PFSK-1 (cell line): Measurements from ENCODE around the gene ATRN.

ENCODE experiments used
- POLR2AphosphoS5 ChIP-seq: IDR thresholded peaks from 2 replicates; pipeline ENCODE4 v1.6.1; 2012; ENCODE audit warnings: low read depth, mild to moderate bottlenecking, control low read depth, low read length, moderate library complexity
- SIN3A ChIP-seq: IDR thresholded peaks from 2 replicates; pipeline ENCODE4 v1.6.1; 2012; ENCODE audit warnings: mild to moderate bottlenecking, low read length, moderate library complexity, borderline replicate concordance; ENCODE audit not compliant: insufficient read depth
- TAF1 ChIP-seq: IDR thresholded peaks from 2 replicates; pipeline ENCODE4 v1.6.1; 2012; ENCODE audit warnings: low read length, control low read depth, borderline replicate concordance; ENCODE audit not compliant: insufficient read depth
- TF ChIP-seq, protein P1 (sequence below), 2 experiments: IDR thresholded peaks; 2 replicates each; pipeline versions ENCODE4 v1.6.1 to v1.8.0; 2011 to 2012; ENCODE audit warnings: low read depth in 2 of 2, low read length in 2 of 2, control low read depth in 1 of 2, inconsistent platforms in 1 of 2, mild to moderate bottlenecking in 1 of 2, moderate library complexity in 1 of 2; ENCODE audit not compliant: insufficient read depth in 1 of 2

DNA sequence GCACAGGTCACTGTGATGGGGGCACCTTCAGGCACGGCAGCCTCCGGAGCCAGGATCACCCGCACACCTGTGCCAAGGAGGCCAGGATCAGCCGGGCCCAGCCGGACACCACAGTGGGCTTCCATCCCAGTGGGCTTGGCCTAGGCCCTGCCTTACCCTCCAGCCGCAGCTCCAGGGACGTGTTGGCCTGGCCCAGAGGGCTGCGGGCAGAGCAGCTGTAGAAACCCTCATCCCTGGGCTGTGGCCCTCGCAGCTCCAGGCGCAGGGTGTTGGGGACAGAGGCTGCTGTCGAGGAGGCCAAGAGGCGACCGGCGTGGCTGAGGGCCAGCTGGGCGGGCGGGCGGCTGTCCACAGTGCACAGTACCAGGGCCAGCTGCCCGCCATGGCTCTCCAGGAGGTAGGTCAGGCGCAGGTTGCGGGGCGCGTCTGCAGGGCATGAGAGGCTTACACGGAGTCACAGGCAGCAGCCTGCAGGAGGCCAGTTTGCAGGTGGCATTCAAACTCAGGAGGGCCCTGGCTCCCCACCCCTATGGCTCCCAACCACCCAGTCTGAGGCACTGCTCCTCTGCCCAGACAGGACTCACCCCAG, 222.0 kb downstream of the ATRN start:
- TF ChIP-seq TAF1 (no peak), POLR2AphosphoS5 (no peak), SIN3A (no peak)
- TF ChIP-seq, protein P1, sequence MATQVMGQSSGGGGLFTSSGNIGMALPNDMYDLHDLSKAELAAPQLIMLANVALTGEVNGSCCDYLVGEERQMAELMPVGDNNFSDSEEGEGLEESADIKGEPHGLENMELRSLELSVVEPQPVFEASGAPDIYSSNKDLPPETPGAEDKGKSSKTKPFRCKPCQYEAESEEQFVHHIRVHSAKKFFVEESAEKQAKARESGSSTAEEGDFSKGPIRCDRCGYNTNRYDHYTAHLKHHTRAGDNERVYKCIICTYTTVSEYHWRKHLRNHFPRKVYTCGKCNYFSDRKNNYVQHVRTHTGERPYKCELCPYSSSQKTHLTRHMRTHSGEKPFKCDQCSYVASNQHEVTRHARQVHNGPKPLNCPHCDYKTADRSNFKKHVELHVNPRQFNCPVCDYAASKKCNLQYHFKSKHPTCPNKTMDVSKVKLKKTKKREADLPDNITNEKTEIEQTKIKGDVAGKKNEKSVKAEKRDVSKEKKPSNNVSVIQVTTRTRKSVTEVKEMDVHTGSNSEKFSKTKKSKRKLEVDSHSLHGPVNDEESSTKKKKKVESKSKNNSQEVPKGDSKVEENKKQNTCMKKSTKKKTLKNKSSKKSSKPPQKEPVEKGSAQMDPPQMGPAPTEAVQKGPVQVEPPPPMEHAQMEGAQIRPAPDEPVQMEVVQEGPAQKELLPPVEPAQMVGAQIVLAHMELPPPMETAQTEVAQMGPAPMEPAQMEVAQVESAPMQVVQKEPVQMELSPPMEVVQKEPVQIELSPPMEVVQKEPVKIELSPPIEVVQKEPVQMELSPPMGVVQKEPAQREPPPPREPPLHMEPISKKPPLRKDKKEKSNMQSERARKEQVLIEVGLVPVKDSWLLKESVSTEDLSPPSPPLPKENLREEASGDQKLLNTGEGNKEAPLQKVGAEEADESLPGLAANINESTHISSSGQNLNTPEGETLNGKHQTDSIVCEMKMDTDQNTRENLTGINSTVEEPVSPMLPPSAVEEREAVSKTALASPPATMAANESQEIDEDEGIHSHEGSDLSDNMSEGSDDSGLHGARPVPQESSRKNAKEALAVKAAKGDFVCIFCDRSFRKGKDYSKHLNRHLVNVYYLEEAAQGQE (IDR thresholded peaks at IDR 0.05; ENCODE audit: insufficient read depth in 1 of 2, low read depth in 2 of 2, low read length in 2 of 2), result no peak
